GM18861 (cell line): Measurements from ENCODE around the gene RAP2B.
A peak's percentile ranks its signal among the peaks of the same experiment; 100 is the strongest.
"Not testable (repeated sequence)": the region's sequence is repeated elsewhere in the genome, so short reads cannot be mapped to it uniquely, and the experiment has no call there.

ENCODE experiments used
- ATAC-seq: cut with Tn5 transposase; IDR thresholded peaks from one replicate; pipeline ENCODE4 v1.9.1; 2021; ENCODE audit not compliant: unreplicated experiment

RAP2B gene

DNA sequence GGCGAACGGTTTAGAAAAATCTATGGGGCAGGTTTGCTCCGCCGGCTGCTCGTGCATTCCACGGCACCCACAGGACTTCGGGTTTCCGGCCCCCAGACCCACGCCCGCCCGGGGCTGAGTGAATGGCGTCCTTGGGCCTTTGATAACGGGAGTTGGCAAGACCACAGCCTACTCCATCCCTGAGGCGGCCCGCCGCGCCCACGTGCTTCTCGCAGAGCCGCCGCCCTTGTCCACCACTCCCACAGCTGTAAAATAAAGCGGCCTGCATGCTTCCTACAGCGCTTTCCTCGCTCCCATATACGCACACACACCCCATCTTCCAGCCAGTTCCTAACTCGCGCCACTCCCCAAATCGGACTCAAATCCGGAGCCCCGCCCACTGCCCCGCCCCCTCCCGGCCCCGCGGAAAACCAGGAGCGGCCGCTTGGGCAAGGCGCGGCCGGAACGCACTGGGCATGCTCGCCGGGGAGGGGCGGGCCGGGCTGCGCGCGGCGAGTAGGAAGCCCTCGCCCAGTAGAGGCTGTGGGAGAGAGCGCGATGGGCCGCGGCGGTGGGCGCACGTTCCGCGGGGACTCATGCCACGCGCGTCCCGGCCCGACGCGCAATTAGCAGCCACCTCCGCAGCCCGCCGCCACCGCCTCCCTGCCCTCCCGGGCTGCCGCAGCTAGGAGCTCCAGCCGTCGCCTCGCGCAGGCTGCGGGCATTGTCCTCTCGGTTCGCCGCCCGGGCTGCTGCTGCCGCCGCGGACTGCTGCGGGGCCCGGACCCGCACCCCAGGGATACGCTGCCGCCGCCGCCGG is at the start of gene RAP2B:
RAP2B (plus strand) TSS at position 513 of the 799 bp plus-strand sequence. CDS start 468 bp downstream, outside the sequence.
- peak; percentile 40 for ATAC-seq

GRCh38 chr3:153113541-153113940 is 48.5 kb upstream of the RAP2B start:
- ATAC-seq, result no peak

DNA sequence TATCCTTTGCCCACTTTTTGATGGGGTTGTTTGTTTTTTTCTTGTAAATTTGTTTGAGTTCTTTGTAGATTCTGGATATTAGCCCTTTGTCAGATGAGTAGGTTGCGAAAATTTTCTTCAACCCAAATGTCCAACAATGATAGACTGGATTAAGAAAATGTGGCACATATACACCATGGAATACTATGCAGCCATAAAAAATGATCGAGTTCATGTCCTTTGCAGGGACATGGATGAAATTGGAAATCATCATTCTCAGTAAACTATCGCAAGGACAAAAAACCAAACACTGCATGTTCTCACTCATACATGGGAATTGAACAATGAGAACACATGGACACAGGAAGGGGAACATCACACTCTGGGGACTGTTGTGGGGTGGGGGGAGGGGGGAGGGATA is 47.8 kb upstream of the RAP2B start:
- ATAC-seq, result not testable (repeated sequence)

- ATAC-seq, result no peak
These were observed 46.7 kb upstream of the RAP2B start for GRCh38 chr3:153115326-153115725.

- no peak for ATAC-seq
These were observed 34.2 kb upstream of the RAP2B start for GRCh38 chr3:153127788-153128187.

- no peak for ATAC-seq
These were observed 32.6 kb upstream of the RAP2B start for GRCh38 chr3:153129426-153129825.

DNA sequence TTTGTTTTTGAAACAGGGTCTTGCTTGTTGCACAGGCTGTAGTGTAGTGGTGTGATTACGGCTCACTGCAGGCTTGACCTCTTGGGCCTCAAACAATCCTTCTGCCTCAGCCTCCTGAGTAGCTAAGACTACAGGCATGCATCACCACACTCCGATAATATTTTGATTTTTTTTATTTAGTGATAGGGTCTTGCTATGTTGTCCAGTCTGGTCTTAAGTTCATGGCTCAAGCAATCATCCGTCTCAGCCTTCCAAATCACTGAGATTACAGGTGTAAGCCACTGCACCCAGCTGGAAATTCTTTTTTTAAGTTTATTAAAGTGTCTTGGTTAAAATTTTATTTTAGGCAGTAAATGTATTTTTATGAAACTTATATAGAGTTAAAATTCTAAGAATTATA is 32.2 kb upstream of the RAP2B start:
- no peak for ATAC-seq

DNA sequence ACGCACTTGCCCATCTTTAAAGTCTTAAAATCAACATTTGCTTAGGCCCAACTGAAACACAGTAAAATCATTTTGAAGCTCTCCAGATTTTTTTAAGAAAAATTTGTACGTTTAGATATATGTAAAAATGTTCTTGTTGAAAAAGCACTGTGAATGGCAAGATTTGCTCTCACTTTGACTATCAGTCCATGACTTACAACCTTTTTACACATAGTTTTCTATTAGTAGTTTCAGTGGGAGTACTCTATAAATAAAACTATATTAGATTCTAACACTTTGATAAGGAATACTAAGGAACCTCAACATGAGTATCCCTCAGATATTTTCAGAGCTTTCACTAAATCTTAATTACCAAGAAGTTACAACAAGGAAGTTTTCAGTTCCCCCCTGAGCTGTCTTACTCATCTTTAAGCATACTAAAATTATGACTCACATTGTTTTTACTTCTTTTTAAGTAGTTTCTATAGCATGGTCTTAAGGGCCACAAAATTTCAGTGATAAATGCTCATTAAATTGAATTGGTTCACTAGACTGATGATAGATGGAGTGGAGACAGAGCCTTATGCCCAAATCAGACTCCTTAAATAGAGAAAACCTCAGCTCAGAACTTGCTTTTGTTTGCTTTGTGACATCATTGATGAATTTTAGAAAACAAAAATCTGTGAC is 31.6 kb upstream of the RAP2B start:
- peak; percentile 95 for ATAC-seq

- no peak for ATAC-seq
These were observed 24.4 kb upstream of the RAP2B start for GRCh38 chr3:153137626-153138025.

DNA sequence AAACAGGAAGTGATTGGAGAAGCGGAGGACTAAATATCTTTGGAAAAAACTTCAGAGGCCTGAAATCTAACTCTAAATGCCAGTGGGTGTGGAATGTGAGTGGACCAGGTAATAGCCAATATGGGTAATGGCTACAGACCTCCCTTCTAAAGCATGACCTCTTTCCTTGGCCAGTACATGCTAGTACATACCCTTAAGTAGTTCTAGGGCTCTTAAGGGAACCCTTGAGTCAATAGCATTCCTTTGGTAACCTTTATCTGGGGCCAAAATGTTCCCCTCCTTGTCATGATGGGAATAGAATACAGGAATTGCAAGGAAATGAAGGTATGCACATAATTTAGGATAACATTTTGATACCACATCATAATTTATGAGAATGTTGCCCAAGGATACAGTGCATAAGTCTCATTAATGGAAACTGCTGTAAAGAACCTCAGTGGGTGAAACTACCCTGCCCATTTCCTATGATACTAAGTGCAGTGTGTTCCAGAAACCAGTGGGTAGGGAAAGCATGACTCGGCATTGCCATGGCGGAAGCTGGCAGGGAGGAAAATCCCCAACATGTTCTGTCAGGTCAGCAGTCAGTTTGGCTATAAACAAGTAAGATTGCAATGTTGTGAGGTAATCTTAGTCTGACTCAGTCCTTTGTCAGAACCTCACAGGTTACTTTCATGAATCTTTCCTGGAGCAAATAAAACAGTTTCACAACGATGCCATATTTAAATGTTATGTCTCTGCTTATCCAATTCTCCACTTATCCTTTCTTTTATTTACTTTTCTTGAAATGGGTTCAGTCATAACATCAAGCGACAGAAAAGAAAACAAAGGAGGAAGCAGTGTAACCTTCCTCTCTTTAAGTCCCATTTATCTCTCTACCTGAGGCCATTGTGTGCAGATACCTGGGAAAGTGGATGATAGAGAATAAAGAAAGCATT is 23.5 kb upstream of the RAP2B start:
- ATAC-seq, result peak; percentile 79

- no peak for ATAC-seq
These were observed 19.1 kb upstream of the RAP2B start for GRCh38 chr3:153142961-153143360.

DNA sequence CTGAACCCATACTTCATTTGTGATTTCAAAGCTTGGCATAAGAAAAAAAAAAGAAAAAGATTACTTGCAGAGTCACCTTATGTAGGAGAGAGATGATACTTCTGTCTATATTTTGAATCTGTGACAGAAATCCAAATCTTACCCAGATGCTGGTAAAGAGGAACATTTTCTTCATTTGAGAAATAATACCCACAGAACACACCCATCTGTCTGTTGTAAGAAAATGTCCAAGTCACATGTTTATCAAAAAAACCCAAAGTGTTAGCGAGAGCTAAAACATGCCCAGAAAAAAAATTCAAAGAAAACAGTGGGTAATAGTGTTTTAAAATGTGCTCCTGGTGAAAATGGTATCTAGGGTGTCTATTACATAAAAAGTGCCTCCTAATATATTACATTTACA is 18.0 kb upstream of the RAP2B start:
- ATAC-seq, result no peak

- ATAC-seq, result no peak
These were observed 17.2 kb upstream of the RAP2B start for GRCh38 chr3:153144779-153145178.

- ATAC-seq, result no peak
These were observed 16.6 kb upstream of the RAP2B start for GRCh38 chr3:153145454-153145853.

DNA sequence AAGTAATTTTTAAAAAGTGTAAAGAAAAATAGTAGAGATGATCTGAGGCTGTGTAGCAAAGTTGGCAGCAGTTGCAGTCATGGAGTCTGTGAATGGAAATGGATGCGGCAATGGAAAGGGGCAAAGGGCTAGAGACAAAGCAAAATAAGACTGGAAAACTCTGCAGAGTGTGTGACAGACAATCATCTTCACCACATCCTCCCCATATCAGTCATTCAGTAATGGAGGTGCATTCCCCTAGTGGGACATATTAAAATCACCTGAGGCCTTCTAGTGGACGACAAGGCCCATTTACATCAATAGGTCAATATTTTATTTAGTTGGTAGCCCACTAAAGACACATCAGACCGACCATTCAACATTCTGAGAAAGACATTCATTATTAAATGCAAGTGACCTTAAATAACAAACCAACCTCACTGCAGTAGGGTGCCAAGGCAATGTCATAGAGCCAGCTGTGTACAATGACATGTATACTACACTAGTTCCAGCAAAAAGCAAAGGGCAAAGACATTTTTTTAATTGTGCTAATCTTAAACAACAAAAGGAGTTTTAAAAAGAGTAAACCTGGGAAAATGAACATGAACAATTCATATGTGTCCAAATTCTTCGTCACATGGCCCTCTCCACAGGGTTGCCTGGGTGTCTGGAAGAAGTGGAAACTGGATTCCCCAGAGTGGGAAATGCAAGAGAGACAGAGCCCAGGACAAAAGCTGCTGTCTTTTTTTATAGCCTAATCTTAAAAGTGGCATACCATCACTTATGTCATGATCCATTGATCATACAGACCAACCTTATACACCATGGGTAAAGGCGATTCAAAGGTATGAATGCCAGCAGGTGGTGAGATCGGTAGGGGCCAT is 15.6 kb upstream of the RAP2B start:
- ATAC-seq, result peak; percentile 74

DNA sequence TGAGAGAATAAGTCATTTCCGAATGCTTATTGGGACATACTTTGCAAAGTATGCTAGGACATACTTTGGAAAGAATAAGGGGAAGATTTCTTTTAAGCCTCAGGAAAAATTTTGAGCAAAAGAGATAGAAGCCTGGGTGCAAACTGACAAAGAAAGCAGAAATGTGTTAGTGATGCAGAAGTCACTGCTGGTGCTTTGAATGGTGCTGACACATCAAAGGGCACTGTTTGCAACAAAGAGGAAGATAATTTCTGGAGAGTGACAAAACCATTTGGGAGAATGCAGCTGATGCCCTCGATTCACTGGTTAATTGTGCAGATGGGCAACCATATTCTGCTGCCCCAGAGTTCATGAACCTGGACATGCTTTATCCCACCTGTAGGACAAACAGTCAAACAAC is 11.0 kb upstream of the RAP2B start:
- ATAC-seq, result no peak

DNA sequence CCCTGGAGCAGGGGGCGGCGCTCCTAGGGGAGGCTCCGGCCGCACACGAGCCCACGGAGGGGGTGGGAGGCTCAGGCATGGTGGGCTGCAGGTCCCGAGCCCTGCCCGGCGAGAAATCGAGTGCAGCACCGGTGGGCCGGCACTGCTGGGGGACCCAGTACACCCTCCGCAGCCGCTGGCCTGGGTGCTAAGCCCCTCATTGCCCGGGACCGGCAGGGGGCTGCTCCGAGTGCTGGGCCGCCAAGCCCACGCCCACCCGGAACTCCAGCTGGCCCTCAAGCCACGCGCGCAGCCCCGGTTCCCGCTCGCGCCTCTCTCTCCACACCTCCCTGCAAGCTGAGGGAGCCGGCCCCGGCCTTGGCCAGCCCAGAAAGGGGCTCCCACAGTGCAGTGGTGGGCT is 6.2 kb upstream of the RAP2B start:
- ATAC-seq, result not testable (repeated sequence)

DNA sequence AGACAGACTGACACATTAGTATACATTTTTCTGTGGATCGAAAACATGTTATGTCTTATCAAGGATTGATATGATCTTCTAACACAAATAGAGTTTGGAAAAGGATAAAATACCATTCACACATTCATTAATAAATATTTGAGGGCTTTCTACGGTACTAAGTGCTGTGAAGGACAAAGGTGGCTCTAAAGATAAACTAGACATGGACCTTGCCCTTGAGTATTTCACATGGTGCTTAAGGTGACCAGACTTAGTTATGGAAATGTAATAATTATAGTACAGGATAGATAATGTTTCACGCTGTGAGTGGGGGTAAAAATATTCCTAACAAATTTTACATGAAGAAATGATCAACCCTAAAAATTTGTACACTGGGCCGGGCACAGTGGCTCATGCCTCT is 3.8 kb upstream of the RAP2B start:
- no peak for ATAC-seq

DNA sequence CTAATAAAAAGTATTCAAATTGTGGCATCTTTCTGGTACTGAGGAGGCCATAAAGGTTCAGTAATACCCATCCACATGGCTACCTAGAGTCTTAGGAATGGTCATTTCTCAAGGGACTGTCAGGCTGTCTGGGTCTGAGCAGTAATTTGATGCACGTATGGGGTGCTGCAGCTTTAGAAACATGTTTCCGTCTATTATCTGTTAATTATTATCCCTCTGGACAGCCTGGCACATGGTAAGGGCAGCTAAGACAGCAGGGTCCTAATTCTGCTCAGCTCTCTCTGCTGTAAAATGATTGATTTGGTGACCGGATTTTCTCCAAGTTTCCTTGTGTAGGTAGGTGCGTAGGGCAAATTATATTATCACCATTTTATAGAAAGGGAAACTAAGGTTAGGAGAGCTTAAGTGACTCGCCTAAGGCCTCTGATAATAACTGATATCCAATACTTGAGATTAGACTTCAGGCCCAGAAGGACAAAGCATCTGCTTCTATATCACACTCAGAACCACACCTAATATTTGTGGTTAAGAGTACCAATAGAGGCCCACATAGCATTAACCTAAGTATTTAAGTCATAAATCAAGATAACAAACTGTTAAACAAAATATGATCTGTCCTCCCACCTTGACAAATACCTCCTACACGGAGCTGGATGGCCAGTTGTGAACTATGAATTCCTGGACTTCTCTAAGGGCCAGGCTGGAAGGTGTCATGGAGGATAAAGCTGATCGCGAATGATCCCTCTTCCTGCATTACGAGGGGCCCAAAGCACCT is 2.9 kb upstream of the RAP2B start:
- ATAC-seq, result no peak
